ENCODE data around the gene LACTB. TPM values are rescaled to one million over a fixed set of nuclear protein-coding genes. Genes with fewer than 3 reads are reported as not detected.

LACTB gene
- total and polyA plus RNA-seq, 10 of the 15 experiments (the other 5 are each of a cell fraction or from before 2014, with no cell fraction given) = 5.0 to 35.3 (median 16.6) TPM

- no peak for TF ChIP-seq SREBF2 (IDR thresholded peaks at IDR 0.05; ENCODE audit: low read length)
- TF ChIP-seq RB1 (IDR thresholded peaks at IDR 0.05; ENCODE audit: borderline replicate concordance) = no peak
- TF ChIP-seq POLR2AphosphoS2 (IDR thresholded peaks at IDR 0.05; ENCODE audit: low read depth, low read length) = no peak
- TF ChIP-seq, protein P1, sequence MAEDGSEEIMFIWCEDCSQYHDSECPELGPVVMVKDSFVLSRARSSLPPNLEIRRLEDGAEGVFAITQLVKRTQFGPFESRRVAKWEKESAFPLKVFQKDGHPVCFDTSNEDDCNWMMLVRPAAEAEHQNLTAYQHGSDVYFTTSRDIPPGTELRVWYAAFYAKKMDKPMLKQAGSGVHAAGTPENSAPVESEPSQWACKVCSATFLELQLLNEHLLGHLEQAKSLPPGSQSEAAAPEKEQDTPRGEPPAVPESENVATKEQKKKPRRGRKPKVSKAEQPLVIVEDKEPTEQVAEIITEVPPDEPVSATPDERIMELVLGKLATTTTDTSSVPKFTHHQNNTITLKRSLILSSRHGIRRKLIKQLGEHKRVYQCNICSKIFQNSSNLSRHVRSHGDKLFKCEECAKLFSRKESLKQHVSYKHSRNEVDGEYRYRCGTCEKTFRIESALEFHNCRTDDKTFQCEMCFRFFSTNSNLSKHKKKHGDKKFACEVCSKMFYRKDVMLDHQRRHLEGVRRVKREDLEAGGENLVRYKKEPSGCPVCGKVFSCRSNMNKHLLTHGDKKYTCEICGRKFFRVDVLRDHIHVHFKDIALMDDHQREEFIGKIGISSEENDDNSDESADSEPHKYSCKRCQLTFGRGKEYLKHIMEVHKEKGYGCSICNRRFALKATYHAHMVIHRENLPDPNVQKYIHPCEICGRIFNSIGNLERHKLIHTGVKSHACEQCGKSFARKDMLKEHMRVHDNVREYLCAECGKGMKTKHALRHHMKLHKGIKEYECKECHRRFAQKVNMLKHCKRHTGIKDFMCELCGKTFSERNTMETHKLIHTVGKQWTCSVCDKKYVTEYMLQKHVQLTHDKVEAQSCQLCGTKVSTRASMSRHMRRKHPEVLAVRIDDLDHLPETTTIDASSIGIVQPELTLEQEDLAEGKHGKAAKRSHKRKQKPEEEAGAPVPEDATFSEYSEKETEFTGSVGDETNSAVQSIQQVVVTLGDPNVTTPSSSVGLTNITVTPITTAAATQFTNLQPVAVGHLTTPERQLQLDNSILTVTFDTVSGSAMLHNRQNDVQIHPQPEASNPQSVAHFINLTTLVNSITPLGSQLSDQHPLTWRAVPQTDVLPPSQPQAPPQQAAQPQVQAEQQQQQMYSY (CRISPR knock-in tag; IDR thresholded peaks at IDR 0.05) = no peak
- no peak for TF ChIP-seq PAX5 (IDR thresholded peaks at IDR 0.05; ENCODE audit: borderline replicate concordance, low read depth, low read length)
- TF ChIP-seq ZZZ3 (IDR thresholded peaks at IDR 0.05; ENCODE audit: control insufficient read depth, insufficient read length, low read depth) = no peak
- TF ChIP-seq, protein P2, sequence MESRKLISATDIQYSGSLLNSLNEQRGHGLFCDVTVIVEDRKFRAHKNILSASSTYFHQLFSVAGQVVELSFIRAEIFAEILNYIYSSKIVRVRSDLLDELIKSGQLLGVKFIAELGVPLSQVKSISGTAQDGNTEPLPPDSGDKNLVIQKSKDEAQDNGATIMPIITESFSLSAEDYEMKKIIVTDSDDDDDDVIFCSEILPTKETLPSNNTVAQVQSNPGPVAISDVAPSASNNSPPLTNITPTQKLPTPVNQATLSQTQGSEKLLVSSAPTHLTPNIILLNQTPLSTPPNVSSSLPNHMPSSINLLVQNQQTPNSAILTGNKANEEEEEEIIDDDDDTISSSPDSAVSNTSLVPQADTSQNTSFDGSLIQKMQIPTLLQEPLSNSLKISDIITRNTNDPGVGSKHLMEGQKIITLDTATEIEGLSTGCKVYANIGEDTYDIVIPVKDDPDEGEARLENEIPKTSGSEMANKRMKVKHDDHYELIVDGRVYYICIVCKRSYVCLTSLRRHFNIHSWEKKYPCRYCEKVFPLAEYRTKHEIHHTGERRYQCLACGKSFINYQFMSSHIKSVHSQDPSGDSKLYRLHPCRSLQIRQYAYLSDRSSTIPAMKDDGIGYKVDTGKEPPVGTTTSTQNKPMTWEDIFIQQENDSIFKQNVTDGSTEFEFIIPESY (IDR thresholded peaks at IDR 0.05) = no peak
Observed at GRCh38 chr15:63136742-63137141, 15.1 kb downstream of the LACTB start (continued).

DNA sequence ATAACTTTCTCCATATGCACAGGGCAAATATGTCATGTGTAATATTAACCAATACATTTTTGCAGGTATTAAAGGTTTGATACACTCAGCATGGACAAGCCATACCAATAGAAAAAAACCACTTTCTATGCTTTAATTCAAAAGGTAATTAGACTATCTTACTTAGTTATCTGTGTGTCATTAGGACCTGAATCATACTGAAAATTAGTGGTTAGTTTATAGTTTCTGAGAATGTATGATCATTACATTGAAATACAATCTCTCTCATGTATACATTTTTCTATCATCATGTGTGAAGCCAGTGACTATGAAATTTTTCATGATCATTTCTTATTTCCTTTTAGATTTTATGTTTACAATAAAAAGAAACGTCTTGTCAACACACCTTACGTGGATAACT lies 19.3 kb downstream of the LACTB start:
- RAD21 ChIA-PET (ENCODE audit: unreplicated experiment) = no interaction called here
- no peak for FAIRE-seq
- H3K4me2 ChIP-seq (ENCODE audit: control insufficient read depth, insufficient read depth) = no peak overlapping the region
- no peak for DNase-seq (ENCODE audit: low read depth, low spot score)
- H3K4me3 ChIP-seq = no peak overlapping the region
- no peak for ATAC-seq
- SMC1A ChIA-PET (ENCODE audit: uncharacterized antibody, unreplicated experiment) = no interaction called here
- no peaks in the 10 kb centered on the region for H3K27me3 ChIP-seq (replicated peaks in 1 of 2; ENCODE audit: control insufficient read depth in 2 of 2, insufficient read depth in 2 of 2, low read length in 1 of 2)
- intact Hi-C loops (cut with micrococcal nuclease; ENCODE audit: unreplicated experiment) (no loop called here), in situ Hi-C loops (cut with MboI) (no loop called here)
- POLR2A ChIA-PET = no interaction called here
- TF ChIP-seq BRCA1 (IDR thresholded peaks at IDR 0.05; ENCODE audit: low read depth, low read length) (no peak), ZBTB11 (CRISPR knock-in tag; IDR thresholded peaks at IDR 0.05) (no peak), SREBF1 (IDR thresholded peaks at IDR 0.05; ENCODE audit: low read length) (no peak), SPI1 (IDR thresholded peaks at IDR 0.05; ENCODE audit: borderline replicate concordance, insufficient read depth, low read depth, low read length) (no peak), SUPT20H (IDR thresholded peaks at IDR 0.05; ENCODE audit: borderline replicate concordance, control insufficient read depth, low read depth, low read length) (no peak), SIN3A (IDR thresholded peaks at IDR 0.05; ENCODE audit: low read depth, low read length) (no peak)
- CTCF ChIA-PET = no interaction called here
- H4K20me1 ChIP-seq (ENCODE audit: control insufficient read depth, insufficient read depth) = no peaks in the 10 kb centered on the region
- H3K4me1 ChIP-seq (ENCODE audit: control insufficient read depth, insufficient read depth, low read length) = no peaks in the 10 kb centered on the region
- H3K9ac ChIP-seq (ENCODE audit: control insufficient read depth, insufficient read depth, low read length) = no peak overlapping the region
- no peaks in the 10 kb centered on the region; a peak in 1 of 4 replicates for H3K36me3 ChIP-seq (ENCODE audit: control insufficient read depth in 2 of 2, insufficient read depth in 2 of 2, low read length in 1 of 2)
- no peaks in the 10 kb centered on the region for H3K9me3 ChIP-seq (replicated peaks; ENCODE audit: control insufficient read depth, insufficient read depth, low read length)
- BruUV-seq (replicated peaks) = no TSS peak
- H3K79me2 ChIP-seq (ENCODE audit: control insufficient read depth, insufficient read depth, low read length) = no peaks in the 10 kb centered on the region
- no peak overlapping the region for H2AFZ ChIP-seq (ENCODE audit: control insufficient read depth, low read depth, low read length)
- 40% methylated on average over 2 of the region's 2 CpGs for WGBS (ENCODE audit: insufficient coverage, insufficient replicate concordance, low lambda C conversion rate, missing lambda C conversion rate)
- H3K27ac ChIP-seq (ENCODE audit: control insufficient read depth, insufficient read depth) = no peak overlapping the region
